ENCODE data around the gene FXR1. TPM values are rescaled to one million over a fixed set of nuclear protein-coding genes. Genes with fewer than 3 reads are reported as not detected.

FXR1 gene
- total RNA-seq, 1 experiment from 2014 or later = 288 TPM

DNA sequence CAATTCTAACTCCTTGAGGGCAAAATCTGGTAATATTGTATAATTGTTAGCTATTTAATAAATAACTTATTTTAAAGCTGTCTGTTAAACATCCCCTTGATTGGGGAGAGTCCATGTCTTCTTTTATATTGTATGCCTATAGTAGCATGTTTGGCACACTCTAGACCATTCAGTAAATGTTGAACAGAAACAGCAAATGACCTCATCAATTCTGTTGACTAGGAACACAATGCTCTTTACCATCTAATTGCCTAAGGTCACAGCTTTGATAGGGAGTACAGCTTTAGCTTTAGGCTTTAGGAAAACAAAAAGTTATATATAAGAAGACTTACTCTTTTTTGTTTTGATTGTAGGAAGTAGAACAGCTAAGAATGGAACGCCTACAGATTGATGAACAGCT lies 50.1 kb downstream of the FXR1 start:
- H3K4me2 ChIP-seq = no peak overlapping the region
- no peaks in the 10 kb centered on the region for H3K9me2 ChIP-seq (ENCODE audit: insufficient read depth)
- H3K27me3 ChIP-seq (ENCODE audit: insufficient read depth, low read depth) = no peaks in the 10 kb centered on the region
- H3K4me1 ChIP-seq (replicated peaks; ENCODE audit: insufficient read depth) = no peaks in the 10 kb centered on the region
- no peak overlapping the region for H3K27ac ChIP-seq
- no TSS peak for BruUV-seq (replicated peaks)
- peaks cover 28% of the 10 kb centered on the region for H4K20me1 ChIP-seq (ENCODE audit: insufficient read depth)
- H3F3A ChIP-seq (ENCODE audit: insufficient read depth, low read depth) = peaks cover 7% of the 10 kb centered on the region; the same call in 1 of the 2 replicates
- no peak overlapping the region for H2AFZ ChIP-seq
- intact Hi-C loops (cut with micrococcal nuclease; ENCODE audit: unreplicated experiment) = loop anchor here (10.0 kb wide), 1 partner anchor 1378 kb away; no protein-coding TSS in a partner anchor
- no peaks in the 10 kb centered on the region for H3K9me3 ChIP-seq (ENCODE audit: insufficient read depth, low read depth)
- ChIA-PET CTCF (interaction anchor here (0.6 kb wide), 1 partner anchor 610 kb away, joined by 4 read pairs; no protein-coding TSS in a partner anchor), POLR2A (ENCODE audit: unreplicated experiment) (no interaction called here)
- TF ChIP-seq, protein P1, sequence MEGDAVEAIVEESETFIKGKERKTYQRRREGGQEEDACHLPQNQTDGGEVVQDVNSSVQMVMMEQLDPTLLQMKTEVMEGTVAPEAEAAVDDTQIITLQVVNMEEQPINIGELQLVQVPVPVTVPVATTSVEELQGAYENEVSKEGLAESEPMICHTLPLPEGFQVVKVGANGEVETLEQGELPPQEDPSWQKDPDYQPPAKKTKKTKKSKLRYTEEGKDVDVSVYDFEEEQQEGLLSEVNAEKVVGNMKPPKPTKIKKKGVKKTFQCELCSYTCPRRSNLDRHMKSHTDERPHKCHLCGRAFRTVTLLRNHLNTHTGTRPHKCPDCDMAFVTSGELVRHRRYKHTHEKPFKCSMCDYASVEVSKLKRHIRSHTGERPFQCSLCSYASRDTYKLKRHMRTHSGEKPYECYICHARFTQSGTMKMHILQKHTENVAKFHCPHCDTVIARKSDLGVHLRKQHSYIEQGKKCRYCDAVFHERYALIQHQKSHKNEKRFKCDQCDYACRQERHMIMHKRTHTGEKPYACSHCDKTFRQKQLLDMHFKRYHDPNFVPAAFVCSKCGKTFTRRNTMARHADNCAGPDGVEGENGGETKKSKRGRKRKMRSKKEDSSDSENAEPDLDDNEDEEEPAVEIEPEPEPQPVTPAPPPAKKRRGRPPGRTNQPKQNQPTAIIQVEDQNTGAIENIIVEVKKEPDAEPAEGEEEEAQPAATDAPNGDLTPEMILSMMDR (conservative IDR thresholded peaks at IDR 0.05) = no peak
- no peak for TF ChIP-seq EZH2 (IDR thresholded peaks at IDR 0.05; ENCODE audit: low read depth)
- DNase-seq = no peak
- H3K36me3 ChIP-seq (ENCODE audit: low read depth) = peaks cover 48% of the 10 kb centered on the region
- H3K4me3 ChIP-seq = no peak overlapping the region
- no peaks in the 10 kb centered on the region for H3K79me2 ChIP-seq (ENCODE audit: low read depth)

- no peak overlapping the region for H3K4me3 ChIP-seq
- H3F3A ChIP-seq (ENCODE audit: insufficient read depth, low read depth) = peaks cover 7% of the 10 kb centered on the region; the same call in 1 of the 2 replicates
- no peaks in the 10 kb centered on the region for H3K4me1 ChIP-seq (replicated peaks; ENCODE audit: insufficient read depth)
- TF ChIP-seq, protein P1 (conservative IDR thresholded peaks at IDR 0.05) = no peak
- no peak for TF ChIP-seq EZH2 (IDR thresholded peaks at IDR 0.05; ENCODE audit: low read depth)
- no peak overlapping the region for H3K4me2 ChIP-seq
- peaks cover 67% of the 10 kb centered on the region for H3K36me3 ChIP-seq (ENCODE audit: low read depth)
- H3K27me3 ChIP-seq (ENCODE audit: insufficient read depth, low read depth) = no peaks in the 10 kb centered on the region
- H3K9me2 ChIP-seq (ENCODE audit: insufficient read depth) = no peaks in the 10 kb centered on the region
- H2AFZ ChIP-seq = no peak overlapping the region
- H3K79me2 ChIP-seq (ENCODE audit: low read depth) = no peaks in the 10 kb centered on the region; the same call in 1 of the 2 replicates
- BruUV-seq (replicated peaks) = no TSS peak
- H3K27ac ChIP-seq = no peak overlapping the region
- H4K20me1 ChIP-seq (ENCODE audit: insufficient read depth) = peaks cover 25% of the 10 kb centered on the region
- intact Hi-C loops (cut with micrococcal nuclease; ENCODE audit: unreplicated experiment) = no loop called here
- CTCF ChIA-PET = interaction anchor here (0.6 kb wide), 2 partner anchors 18 to 1648 kb away, joined by 3 to 8 read pairs; no protein-coding TSS in a partner anchor
- no peak for DNase-seq
- POLR2A ChIA-PET (ENCODE audit: unreplicated experiment) = interaction anchor here (0.5 kb wide), 1 partner anchor 355 kb away, joined by 3 read pairs; no protein-coding TSS in a partner anchor
- H3K9me3 ChIP-seq (ENCODE audit: insufficient read depth, low read depth) = no peaks in the 10 kb centered on the region
Observed at GRCh38 chr3:180970931-180971330, 58.5 kb downstream of the FXR1 start.

GRCh38 chr3:180973543-180973942 lies 61.1 kb downstream of the FXR1 start:
- Histone ChIP-seq H3K4me3 (no peak overlapping the region), H2AFZ (no peak overlapping the region), H3K9me3 (ENCODE audit: insufficient read depth, low read depth) (no peaks in the 10 kb centered on the region), H4K20me1 (ENCODE audit: insufficient read depth) (peaks cover 23% of the 10 kb centered on the region), H3K4me2 (no peak overlapping the region), H3K9me2 (ENCODE audit: insufficient read depth) (no peaks in the 10 kb centered on the region), H3K4me1 (replicated peaks; ENCODE audit: insufficient read depth) (no peaks in the 10 kb centered on the region), H3K27ac (no peak overlapping the region), H3K27me3 (ENCODE audit: insufficient read depth, low read depth) (no peaks in the 10 kb centered on the region), H3K79me2 (ENCODE audit: low read depth) (no peaks in the 10 kb centered on the region; the same call in 1 of the 2 replicates), H3F3A (ENCODE audit: insufficient read depth, low read depth) (peaks cover 20% of the 10 kb centered on the region), H3K36me3 (ENCODE audit: low read depth) (peaks cover 72% of the 10 kb centered on the region)
- TF ChIP-seq, protein P1 (conservative IDR thresholded peaks at IDR 0.05) = no peak
- no peak for TF ChIP-seq EZH2 (IDR thresholded peaks at IDR 0.05; ENCODE audit: low read depth)
- DNase-seq = no peak
- BruUV-seq (replicated peaks) = no TSS peak
- ChIA-PET CTCF (no interaction called here), POLR2A (ENCODE audit: unreplicated experiment) (no interaction called here)
- intact Hi-C loops (cut with micrococcal nuclease; ENCODE audit: unreplicated experiment) = no loop called here

All from PC-9 (cell line).